GM18951 (cell line): Measurements from ENCODE around the gene NKD2.
"Not testable (repeated sequence)": the region's sequence is repeated elsewhere in the genome, so short reads cannot be mapped to it uniquely, and the experiment has no call there.

Experiments
- POLR2A ChIP-seq: IDR thresholded peaks from 4 replicates; pipeline ENCODE4 v1.6.1; 2011; ENCODE audit warnings: mild to moderate bottlenecking; ENCODE audit not compliant: insufficient read length, insufficient read depth; ENCODE audit errors: extremely low read depth
- in situ Hi-C: fragments of 300-500 bp; cut with MboI; formaldehyde crosslinking; loops from one replicate; pipeline ENCODE4 v1.12.0; 2022; ENCODE audit warnings: low sequenced_read_pairs, mixed read lengths, inconsistent platforms; ENCODE audit not compliant: unreplicated experiment

The NKD2 gene

DNA sequence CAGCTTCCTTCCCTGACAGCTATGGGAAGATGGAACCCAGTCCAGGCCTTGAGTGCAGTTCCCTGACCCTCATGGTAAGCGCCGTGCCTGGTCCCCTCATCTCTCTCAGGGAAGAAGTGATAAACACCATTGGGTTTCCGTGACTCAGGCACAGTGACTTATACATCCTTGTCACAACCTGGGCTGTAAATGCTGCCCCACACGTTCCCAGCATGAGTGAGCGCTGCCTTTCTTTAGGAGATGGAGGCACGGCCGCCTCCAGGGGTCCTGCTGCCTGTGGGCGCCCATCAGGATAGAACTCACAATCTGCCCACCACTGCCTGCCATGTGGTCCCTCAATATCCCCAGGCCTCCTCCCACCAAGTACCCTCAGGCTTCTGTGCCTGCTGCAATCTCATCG is 8.3 kb upstream of the NKD2 start:
- in situ Hi-C loops, result no loop called here
- TF ChIP-seq POLR2A, result no peak

DNA sequence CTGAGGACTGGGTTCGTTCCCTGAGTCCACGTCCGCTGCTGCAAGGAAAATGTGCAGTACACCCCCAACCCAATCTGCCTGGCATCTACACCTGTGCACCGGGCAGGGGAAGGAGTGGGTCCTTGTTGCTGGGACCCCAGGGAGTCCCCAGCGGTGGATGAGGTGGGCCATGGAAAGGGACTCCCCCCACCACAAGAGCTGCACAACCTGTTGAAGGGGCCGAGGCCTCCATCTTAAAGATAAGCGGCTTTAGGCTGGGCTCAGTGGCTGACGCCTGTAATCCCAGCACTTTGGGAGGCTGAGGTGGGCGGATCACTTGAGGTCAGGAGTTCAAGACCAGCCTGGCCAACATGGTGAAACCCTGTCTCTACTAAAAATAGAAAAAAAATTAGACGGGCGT is 7.8 kb upstream of the NKD2 start:
- in situ Hi-C loops, result not testable (repeated sequence)

- in situ Hi-C loops, result no loop called here
- no peak for TF ChIP-seq POLR2A
Observed at GRCh38 chr5:1001406-1002270, 7.0 kb upstream of the NKD2 start.

DNA sequence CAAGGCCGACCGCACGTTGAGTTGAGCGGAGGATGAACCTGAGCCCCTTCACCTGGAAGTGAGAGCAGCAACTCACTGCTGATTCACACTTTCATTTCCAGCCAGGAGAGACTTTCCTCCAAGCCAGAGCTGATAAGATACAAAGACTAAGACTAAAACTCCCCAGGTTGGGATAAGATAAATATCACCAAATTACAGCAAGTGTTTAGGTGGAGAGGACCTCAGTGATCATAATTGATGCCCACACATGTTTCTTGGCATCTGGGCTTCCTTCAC is 6.4 kb upstream of the NKD2 start:
- in situ Hi-C loops, result no loop called here
- no peak for TF ChIP-seq POLR2A

DNA sequence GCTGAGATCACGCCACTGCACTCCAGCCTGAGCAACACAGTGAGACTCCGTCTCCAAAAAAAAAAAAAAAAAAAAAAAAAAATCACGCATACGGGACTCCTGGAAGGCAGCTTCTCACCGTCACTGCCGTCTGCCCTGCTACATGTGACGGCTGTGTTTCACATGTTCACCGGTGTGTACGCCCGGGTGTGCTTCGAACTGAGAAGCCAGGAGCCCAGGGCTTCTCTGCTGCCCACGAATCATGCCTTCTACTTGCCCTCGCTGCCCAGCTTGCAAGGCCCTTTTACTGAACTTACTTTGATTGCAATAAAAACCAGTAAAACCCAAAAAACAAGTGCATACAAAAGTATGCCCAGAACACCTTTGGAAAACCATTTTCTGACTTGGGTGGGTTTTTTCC is 5.8 kb upstream of the NKD2 start:
- in situ Hi-C loops, result no loop called here
- TF ChIP-seq POLR2A, result no peak

GRCh38 chr5:1003296-1003937 is 5.2 kb upstream of the NKD2 start:
- TF ChIP-seq POLR2A, result no peak
- in situ Hi-C loops, result no loop called here

DNA sequence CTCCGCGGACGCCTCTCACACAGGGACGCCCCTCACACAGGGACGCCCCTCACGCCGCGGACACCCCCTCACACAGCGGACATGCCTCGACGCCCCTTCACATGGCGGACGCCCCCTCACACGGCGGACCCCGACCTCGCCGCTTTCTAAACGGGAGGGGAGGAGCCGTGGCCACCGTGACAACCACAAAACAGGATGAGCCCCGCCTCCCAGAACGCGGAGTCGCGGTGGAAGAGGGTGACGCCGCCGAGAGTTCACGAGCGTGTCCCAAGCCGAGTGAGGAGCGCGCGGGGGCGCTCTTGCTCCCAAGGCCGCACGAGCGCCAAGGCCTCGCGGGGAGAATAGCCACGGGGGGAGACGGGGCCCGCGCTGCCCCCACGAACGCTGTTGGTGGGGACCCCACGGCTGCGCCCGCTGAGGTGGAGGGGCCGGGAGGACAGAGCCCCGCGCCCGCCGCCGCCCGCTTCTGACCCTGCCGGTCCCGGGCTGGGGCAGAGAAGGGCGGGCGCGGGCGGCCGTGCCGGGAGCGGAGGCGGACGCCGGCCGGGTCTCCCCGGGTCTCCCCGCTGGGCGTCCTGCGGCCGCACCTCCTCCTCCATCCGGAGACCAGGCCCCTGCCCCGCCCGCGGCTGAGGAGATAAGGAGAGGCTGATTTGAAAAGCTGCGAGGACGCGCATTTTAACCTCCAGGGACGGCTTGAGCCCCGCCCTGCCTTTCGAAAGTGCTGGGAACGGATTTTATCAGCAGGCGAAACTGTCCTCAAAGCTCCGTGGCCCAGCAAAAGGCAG is 3.9 kb upstream of the NKD2 start:
- no peak for TF ChIP-seq POLR2A
- in situ Hi-C loops, result no loop called here

- no peak for TF ChIP-seq POLR2A
- in situ Hi-C loops, result no loop called here
Observed at GRCh38 chr5:1005249-1005851, 3.3 kb upstream of the NKD2 start.

- in situ Hi-C loops, result no loop called here
- TF ChIP-seq POLR2A, result no peak
Observed at GRCh38 chr5:1005904-1006655, 2.5 kb upstream of the NKD2 start.

GRCh38 chr5:1006656-1007071 is 1.9 kb upstream of the NKD2 start:
- no peak for TF ChIP-seq POLR2A
- in situ Hi-C loops, result no loop called here

DNA sequence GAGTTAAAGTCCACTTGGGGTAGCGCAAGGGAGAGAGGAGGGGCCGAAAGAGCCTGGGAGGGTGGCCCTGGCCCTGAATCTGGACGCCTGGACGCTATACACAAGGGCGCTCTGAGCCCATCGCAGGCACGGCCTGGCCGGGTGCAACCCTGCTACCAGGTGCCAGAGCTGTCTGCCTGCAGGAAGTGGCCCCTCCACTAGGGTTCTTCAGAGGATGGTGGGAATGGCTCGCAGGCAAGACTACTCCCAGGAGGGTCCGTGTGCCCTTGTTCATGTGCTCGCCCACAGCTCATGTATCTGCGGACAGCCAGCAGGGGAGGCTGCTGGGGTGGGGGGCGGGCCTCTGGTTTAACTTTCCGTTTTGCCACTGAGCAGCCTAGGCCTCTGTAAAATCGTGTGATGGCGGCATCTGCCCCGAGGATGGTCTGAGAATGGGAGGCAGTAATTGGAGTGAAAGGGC is 1.4 kb upstream of the NKD2 start:
- in situ Hi-C loops, result no loop called here
- no peak for TF ChIP-seq POLR2A

GRCh38 chr5:1007681-1008450 is 736 bp upstream of the NKD2 start:
- in situ Hi-C loops, result no loop called here
- no peak for TF ChIP-seq POLR2A
